ENCODE measurements around the gene HOXB7. TPM values are rescaled to one million over a fixed set of nuclear protein-coding genes. Genes with fewer than 3 reads are reported as not detected.

The HOXB7 gene
- total and polyA plus RNA-seq, 12 donors, result 0.13 to 0.62 (median 0.29) TPM; not detected in 6

DNA sequence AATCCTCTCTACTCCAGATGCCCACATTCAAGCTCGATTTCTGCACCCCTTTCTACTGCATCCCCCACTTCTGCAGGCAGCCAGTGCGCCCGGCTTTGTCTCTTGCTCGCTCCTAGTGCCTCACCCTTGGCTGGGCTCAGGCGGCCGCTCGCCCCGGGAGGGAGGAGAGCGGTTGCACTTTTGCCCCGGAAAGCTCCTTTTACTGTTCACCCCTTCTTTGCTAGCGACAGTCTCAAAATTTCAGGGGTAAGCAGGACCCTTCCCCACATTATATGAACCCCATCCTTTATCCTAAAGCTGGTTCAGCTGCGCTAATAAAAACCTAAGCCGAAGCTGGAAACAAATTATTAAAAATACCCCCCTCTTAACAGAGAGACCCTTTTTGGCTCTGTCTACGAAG lies 18.2 kb downstream of the HOXB7 start:
- no peaks in the 10 kb centered on the region for H3K36me3 ChIP-seq
- no peaks in the 10 kb centered on the region for H3K9me3 ChIP-seq
- ATAC-seq, result no peak
- H3K27ac ChIP-seq, result no peak overlapping the region
- peaks cover 2 to 43% (median 14%) of the 10 kb centered on the region in 9 donors for H3K4me1 ChIP-seq
- DNase-seq, result no peak
- TF ChIP-seq, protein P1, sequence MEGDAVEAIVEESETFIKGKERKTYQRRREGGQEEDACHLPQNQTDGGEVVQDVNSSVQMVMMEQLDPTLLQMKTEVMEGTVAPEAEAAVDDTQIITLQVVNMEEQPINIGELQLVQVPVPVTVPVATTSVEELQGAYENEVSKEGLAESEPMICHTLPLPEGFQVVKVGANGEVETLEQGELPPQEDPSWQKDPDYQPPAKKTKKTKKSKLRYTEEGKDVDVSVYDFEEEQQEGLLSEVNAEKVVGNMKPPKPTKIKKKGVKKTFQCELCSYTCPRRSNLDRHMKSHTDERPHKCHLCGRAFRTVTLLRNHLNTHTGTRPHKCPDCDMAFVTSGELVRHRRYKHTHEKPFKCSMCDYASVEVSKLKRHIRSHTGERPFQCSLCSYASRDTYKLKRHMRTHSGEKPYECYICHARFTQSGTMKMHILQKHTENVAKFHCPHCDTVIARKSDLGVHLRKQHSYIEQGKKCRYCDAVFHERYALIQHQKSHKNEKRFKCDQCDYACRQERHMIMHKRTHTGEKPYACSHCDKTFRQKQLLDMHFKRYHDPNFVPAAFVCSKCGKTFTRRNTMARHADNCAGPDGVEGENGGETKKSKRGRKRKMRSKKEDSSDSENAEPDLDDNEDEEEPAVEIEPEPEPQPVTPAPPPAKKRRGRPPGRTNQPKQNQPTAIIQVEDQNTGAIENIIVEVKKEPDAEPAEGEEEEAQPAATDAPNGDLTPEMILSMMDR (IDR thresholded peaks at IDR 0.05), result no peak
- intact Hi-C loops (cut with DNase I), result loop anchor here in 6 of 10 donors (5.0 to 10.0 kb wide), 5 partner anchors 100 to 258 kb away; no protein-coding TSS in a partner anchor
- H3K4me3 ChIP-seq, result peak overlapping the region in 3 of 10 donors; percentile 14 to 40 (median 38)
- H3K27me3 ChIP-seq, result peaks cover 53 to 100% (median 100%) of the 10 kb centered on the region in 7 donors
- WGBS, 2 donors, result 9 to 19% methylated on average over 14 of the region's 14 CpGs

DNA sequence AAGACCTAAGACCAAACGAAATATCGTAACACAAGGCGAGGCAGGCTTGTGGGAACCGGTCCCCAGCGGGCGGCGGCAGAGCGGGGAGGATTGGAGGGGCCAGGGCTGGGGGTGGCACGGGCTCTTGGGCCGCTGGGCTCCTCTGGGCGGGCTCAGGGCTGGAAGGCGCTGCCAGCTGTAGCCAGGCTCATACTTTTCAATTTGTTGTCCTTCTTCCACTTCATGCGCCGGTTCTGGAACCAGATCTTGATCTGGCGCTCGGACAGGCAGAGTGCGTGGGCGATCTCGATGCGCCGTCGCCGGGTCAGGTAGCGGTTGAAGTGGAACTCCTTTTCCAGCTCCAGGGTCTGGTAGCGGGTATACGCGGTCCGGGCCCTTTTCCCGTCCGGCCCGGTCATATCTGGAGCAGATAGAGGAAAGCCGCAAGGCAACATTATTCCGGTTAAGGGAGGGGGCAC lies 18.7 kb downstream of the HOXB7 start:
- Histone ChIP-seq H3K27me3 (peaks cover 52 to 100% (median 100%) of the 10 kb centered on the region in 7 donors), H3K4me3 (peak overlapping the region in 2 of 10 donors; percentile 14 to 40), H3K27ac (no peak overlapping the region), H3K36me3 (no peaks in the 10 kb centered on the region), H3K4me1 (peaks cover 0 to 43% (median 10%) of the 10 kb centered on the region in 9 donors), H3K9me3 (no peaks in the 10 kb centered on the region)
- WGBS, 2 donors, result 18 to 22% methylated on average over 33 of the region's 33 CpGs
- DNase-seq (no peak), ATAC-seq (no peak)
- TF ChIP-seq, protein P1 (IDR thresholded peaks at IDR 0.05), result no peak
- intact Hi-C loops (cut with DNase I), result loop anchor here in 6 of 10 donors (5.0 to 10.0 kb wide), 5 partner anchors 100 to 257 kb away; no protein-coding TSS in a partner anchor

DNA sequence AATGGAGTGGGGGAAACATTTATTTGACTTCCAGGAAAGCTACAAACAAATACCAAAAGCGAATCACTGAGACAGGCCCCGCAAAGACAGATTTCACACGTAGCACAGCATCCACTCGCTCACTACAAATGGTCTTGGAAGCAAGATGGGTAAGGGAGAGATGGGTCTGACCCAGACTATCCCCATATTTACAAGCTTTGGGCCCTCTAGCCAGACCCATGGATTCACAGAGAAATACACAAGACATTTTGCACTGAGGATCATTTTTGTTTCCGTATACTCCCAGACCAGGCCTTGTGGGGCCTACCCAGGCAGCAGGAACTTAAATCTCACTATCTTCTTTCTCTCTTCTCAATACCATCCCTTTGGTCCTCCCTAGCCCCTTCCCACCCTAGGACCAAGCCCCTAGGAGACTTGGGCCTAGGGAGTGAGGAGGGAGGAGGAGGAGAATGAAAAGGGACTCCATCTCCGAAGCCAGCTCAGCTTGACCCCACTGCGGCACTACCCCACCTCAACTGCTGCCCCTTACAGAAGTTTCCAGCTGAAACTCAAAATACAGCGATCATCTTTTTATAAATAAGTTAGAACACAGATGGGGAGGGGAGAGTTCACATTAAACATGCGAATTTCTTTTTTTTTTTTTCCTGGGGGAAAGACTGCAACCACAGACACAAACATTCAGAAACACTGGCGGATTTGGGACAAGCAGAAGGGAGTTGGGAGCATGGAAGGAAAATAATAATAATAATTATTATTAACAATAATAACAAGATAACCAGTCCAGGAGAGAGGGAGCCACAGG lies 19.4 kb downstream of the HOXB7 start:
- H3K36me3 ChIP-seq, result no peaks in the 10 kb centered on the region

DNA sequence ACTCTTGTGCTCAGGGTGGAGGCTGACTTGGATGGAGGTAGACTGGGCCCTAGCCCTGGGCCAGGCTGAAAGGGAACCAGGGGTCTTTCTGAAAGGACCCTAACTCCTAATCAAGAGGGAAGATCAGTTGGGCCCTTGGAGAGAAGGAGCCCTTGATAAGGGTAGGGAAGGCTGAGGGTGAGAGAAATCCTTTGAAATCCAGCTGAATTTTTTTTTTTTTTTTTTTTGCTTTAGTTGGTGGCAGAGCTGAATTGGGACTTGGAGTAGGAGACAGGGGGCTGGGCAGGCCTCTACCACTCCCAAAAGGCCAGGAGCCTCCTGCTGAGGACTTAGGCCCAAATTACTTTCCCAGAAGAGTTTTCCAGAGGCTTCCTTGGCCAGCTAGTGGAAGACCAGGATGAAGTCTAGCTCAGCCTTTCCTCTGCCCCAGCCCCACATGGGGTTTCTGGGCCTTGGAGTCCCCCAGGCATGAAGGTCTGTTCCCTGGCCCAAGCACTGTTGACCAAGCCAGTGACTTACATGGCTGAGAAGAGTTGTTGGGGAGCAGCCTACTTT lies 20.1 kb downstream of the HOXB7 start:
- intact Hi-C loops (cut with DNase I), result loop anchor here in 6 of 10 donors (5.0 to 10.0 kb wide), 5 partner anchors 98 to 256 kb away; no protein-coding TSS in a partner anchor
- peaks cover 44 to 100% (median 100%) of the 10 kb centered on the region in 7 donors for H3K27me3 ChIP-seq
- TF ChIP-seq, protein P1 (IDR thresholded peaks at IDR 0.05), result no peak
- no peaks in the 10 kb centered on the region for H3K9me3 ChIP-seq
- ATAC-seq (no peak), DNase-seq (no peak)
- no peak overlapping the region for H3K4me3 ChIP-seq
- no peaks in the 10 kb centered on the region for H3K36me3 ChIP-seq
- H3K4me1 ChIP-seq, result peaks cover 0 to 44% (median 16%) of the 10 kb centered on the region in 9 donors
- no peak overlapping the region for H3K27ac ChIP-seq

More for the DNA sequence above, 19.4 kb downstream of the HOXB7 start:
- Histone ChIP-seq H3K27me3 (peaks cover 50 to 100% (median 100%) of the 10 kb centered on the region in 7 donors), H3K4me1 (peaks cover 0 to 43% (median 10%) of the 10 kb centered on the region in 9 donors), H3K27ac (no peak overlapping the region), H3K4me3 (no peak overlapping the region), H3K9me3 (no peaks in the 10 kb centered on the region)
- WGBS, 2 donors, result 83 to 85% methylated on average over 10 of the region's 10 CpGs
- TF ChIP-seq, protein P1 (IDR thresholded peaks at IDR 0.05), result no peak
- intact Hi-C loops (cut with DNase I), result loop anchor here in 6 of 10 donors (5.0 to 10.0 kb wide), 5 partner anchors 99 to 257 kb away; no protein-coding TSS in a partner anchor
- DNase-seq (no peak), ATAC-seq (no peak)

Measured in heart right ventricle (tissue), 16 donors.